Epithelial cell of esophagus (primary cell): ENCODE measurements around the gene GULP1.

ENCODE experiments used
- DNase-seq: peaks from one replicate; pipeline ENCODE4 v3.0.0; 2010; ENCODE audit warnings: low read depth
- H3K4me3 ChIP-seq: 2 replicates; pipeline ENCODE4 v1.5.1; 2011; ENCODE audit warnings: mild to moderate bottlenecking, low read length, control low read depth
- CTCF ChIP-seq: IDR thresholded peaks from 2 replicates; pipeline ENCODE4 v1.5.1; 2011; ENCODE audit warnings: low read depth, mild to moderate bottlenecking, low read length, control low read depth, inconsistent platforms; ENCODE audit not compliant: insufficient read depth; ENCODE audit errors: missing control alignments

The GULP1 gene

GRCh38 chr2:188426121-188426520 is 134.4 kb downstream of the GULP1 start:
- H3K4me3 ChIP-seq = no peak overlapping the region
- DNase-seq = no peak
- TF ChIP-seq CTCF = no peak

GRCh38 chr2:188430705-188431104 is 139.0 kb downstream of the GULP1 start:
- DNase-seq = no peak
- no peak overlapping the region for H3K4me3 ChIP-seq
- no peak for TF ChIP-seq CTCF

DNA sequence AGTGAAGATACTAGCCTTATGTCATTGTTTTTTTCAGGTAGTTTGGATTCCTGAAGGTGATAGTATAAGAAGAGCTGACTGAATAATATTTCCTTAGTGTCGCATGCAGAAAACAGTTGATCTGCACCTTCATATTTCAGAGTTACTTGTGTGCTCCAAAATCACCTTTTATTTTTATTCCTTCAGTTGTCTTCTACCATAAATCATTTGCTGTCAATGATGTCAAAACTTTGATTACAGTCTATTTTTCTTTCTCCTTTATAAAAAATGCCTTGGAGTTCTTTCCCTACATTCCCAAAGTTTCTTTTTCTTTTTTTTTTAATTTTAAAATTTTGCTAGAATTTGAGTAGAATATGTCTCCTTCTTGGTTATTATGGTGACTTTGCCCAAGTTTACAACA is 142.3 kb downstream of the GULP1 start:
- no peak overlapping the region for H3K4me3 ChIP-seq
- DNase-seq = no peak
- no peak for TF ChIP-seq CTCF

GRCh38 chr2:188435115-188435514 is 143.4 kb downstream of the GULP1 start:
- no peak for TF ChIP-seq CTCF
- no peak for DNase-seq
- no peak overlapping the region for H3K4me3 ChIP-seq

GRCh38 chr2:188437537-188437936 is 145.9 kb downstream of the GULP1 start:
- H3K4me3 ChIP-seq = no peak overlapping the region
- no peak for TF ChIP-seq CTCF
- DNase-seq = no peak

- TF ChIP-seq CTCF = no peak
- no peak overlapping the region for H3K4me3 ChIP-seq
- no peak for DNase-seq
Measured at GRCh38 chr2:188439986-188440385, 148.3 kb downstream of the GULP1 start.

DNA sequence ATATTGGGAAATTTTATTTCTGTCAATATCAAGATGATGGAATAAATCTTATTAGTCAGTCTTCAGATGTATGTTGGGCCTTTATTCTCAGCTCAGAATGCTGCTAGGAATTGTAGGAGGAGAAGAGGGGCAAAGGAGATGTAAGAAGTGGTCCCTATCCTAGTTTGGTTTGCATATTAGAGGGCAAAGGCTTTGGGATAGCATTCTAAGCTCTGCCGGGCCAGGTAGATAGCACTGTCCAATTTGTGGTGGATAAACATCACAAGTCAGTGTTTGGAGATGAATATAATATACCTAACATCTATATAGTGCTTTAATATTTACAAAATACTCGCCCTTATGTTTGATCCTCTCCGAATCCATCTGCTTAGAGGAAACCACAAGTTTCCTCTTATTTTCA is 149.2 kb downstream of the GULP1 start:
- TF ChIP-seq CTCF = no peak
- no peak overlapping the region for H3K4me3 ChIP-seq
- DNase-seq = no peak
